Ovary (tissue), 9 donors: ENCODE data around the gene JARID2. TPM values are rescaled to one million over a fixed set of nuclear protein-coding genes. Genes with fewer than 3 reads are reported as not detected.

ENCODE experiments used
- DNase-seq, 5 donors: peaks; one replicate each; pipeline ENCODE4 v3.0.0-alpha.2; 2019 to 2020
- H3K27ac ChIP-seq, 2 donors: fragments of 200-600 bp; one replicate each; pipeline versions ENCODE4 v1.5.1 to v1.8.0; 2019 to 2022
- H3K27me3 ChIP-seq: fragments of 200-600 bp; one replicate; pipeline ENCODE4 v1.8.0; 2022
- H3K36me3 ChIP-seq: fragments of 200-600 bp; sonication (generic); one replicate; pipeline ENCODE4 v1.5.1; 2019
- H3K4me1 ChIP-seq: one replicate; pipeline ENCODE4 v1.8.1; 2013; ENCODE audit warnings: mild to moderate bottlenecking, moderate library complexity; ENCODE audit not compliant: insufficient read depth
- H3K4me3 ChIP-seq: fragments of 200-600 bp; sonication (generic); one replicate; pipeline ENCODE4 v1.5.1; 2017
- H3K9me3 ChIP-seq, 2 donors: fragments of 200-600 bp in 1 of 2; sonication (generic) in 1 of 2; one replicate each; pipeline versions ENCODE4 v1.5.1 to v1.8.1; 2013 to 2019; ENCODE audit warnings: mild to moderate bottlenecking in 1 of 2, moderate library complexity in 1 of 2
- EP300 ChIP-seq: sonication (generic); formaldehyde crosslinking; IDR thresholded peaks from one replicate; pipeline ENCODE4 v1.6.1; 2017; ENCODE audit warnings: antibody characterized with exemption
- POLR2A ChIP-seq: fragments of 450-650 bp; IDR thresholded peaks from one replicate; pipeline ENCODE4 v1.6.1; 2017; ENCODE audit warnings: antibody characterized with exemption, mild to moderate bottlenecking, moderate library complexity
- WGBS, 3 donors: extraction: QIAGEN DNeasy Blood & Tissue Kit in 1 of 3; methylation state at CpG; one replicate each; pipeline versions ENCODE4 v1.1.5 to v1.1.7; 2013 to 2017; 5-methylcytosine and 5-hydroxymethylcytosine counted together
- intact Hi-C, 4 donors: fragments of 100-400 bp; cut with DNase I; formaldehyde crosslinking; loops; one replicate each; pipeline versions ENCODE4 v1.11.0 to v1.15.1; 2022 to 2023
- polyA plus RNA-seq, 2 donors: library from polyadenylated mRNA; stranded (reverse); fragments of 200-250 nt in 1 of 2; fragments of 350-450 nt in 1 of 2; fragmentation: Illumina TruSeq in 1 of 2; extraction: RNeasy Lipid Tissue Mini Kit (QIAGEN cat#74804) in 1 of 2; gene quantifications; one replicate each; pipeline ENCODE4 v1.2.3, GENCODE V29; 2013 to 2014
- total RNA-seq, 7 donors: library from RNA; depleted of rRNA in 2 of 7; stranded (reverse); fragments of >200 nt in 2 of 7; fragmentation: NEBNext Ultra II Directional in 3 of 7; extraction: Animal tissue kit (Norgen Biotek cat#: 25700) in 3 of 7; gene quantifications; one replicate each; pipeline versions ENCODE4 v1.1.0 to v1.2.4, GENCODE V29; 2016 to 2023
- TF ChIP-seq, protein P1 (sequence below), 3 donors: fragments of 450-650 bp in 2 of 3; fragments of 200-600 bp in 1 of 3; IDR thresholded peaks; one replicate each; pipeline versions ENCODE4 v1.5.1 to v1.8.0; 2016 to 2022; ENCODE audit warnings: antibody characterized with exemption in 3 of 3, mild to moderate bottlenecking in 1 of 3
- donor health status: DM: no; HTN: no; CAD: no; lungs with moderate emphysema.
- donor health status: DM: no; HTN: no; CAD: no.
- donor health status: Bipolar disorder and iron deficiency.
- donor health status: DM: yes; HTN: yes; CAD: no.
- donor health status: DM: no; HTN: no; CAD: no.
- donor health status: DM: yes; HTN: yes; CAD: no.

The JARID2 gene
- total and polyA plus RNA-seq, 9 donors = 4.5 to 17.4 (median 8.7) TPM

DNA sequence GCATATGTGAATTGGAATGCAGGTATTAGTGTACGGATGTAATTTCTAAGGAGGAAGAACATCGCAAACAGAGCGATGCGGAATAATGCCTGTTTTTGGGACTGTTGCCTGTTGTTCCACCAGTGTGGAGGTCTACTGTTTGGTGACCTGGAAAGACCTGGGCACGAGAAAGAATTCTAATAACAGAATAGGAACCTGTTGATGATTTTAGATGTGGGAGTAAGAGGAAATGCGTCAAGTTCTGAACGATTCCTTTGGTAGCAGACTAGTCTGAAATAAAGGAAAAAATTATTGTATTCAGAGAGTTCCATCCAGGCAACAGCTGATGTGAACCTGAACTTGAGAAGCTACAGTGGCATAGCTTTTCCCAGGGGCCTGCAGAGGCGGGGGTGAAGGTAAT is 224.9 kb downstream of the JARID2 start:
- no peak for DNase-seq
- intact Hi-C loops = no loop called here
- no peak overlapping the region for H3K4me3 ChIP-seq
- TF ChIP-seq POLR2A = no peak
- TF ChIP-seq, protein P1, sequence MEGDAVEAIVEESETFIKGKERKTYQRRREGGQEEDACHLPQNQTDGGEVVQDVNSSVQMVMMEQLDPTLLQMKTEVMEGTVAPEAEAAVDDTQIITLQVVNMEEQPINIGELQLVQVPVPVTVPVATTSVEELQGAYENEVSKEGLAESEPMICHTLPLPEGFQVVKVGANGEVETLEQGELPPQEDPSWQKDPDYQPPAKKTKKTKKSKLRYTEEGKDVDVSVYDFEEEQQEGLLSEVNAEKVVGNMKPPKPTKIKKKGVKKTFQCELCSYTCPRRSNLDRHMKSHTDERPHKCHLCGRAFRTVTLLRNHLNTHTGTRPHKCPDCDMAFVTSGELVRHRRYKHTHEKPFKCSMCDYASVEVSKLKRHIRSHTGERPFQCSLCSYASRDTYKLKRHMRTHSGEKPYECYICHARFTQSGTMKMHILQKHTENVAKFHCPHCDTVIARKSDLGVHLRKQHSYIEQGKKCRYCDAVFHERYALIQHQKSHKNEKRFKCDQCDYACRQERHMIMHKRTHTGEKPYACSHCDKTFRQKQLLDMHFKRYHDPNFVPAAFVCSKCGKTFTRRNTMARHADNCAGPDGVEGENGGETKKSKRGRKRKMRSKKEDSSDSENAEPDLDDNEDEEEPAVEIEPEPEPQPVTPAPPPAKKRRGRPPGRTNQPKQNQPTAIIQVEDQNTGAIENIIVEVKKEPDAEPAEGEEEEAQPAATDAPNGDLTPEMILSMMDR (IDR thresholded peaks at IDR 0.05) = no peak
- no peak for TF ChIP-seq EP300
- H3K27ac ChIP-seq = no peak overlapping the region
- WGBS, 3 donors = 83 to 86% (median 85%) methylated on average over 8 of the region's 8 CpGs
- peaks cover 1% of the 10 kb centered on the region for H3K4me1 ChIP-seq
- H3K27me3 ChIP-seq = no peaks in the 10 kb centered on the region
- H3K36me3 ChIP-seq = no peaks in the 10 kb centered on the region
- H3K9me3 ChIP-seq = no peaks in the 10 kb centered on the region

DNA sequence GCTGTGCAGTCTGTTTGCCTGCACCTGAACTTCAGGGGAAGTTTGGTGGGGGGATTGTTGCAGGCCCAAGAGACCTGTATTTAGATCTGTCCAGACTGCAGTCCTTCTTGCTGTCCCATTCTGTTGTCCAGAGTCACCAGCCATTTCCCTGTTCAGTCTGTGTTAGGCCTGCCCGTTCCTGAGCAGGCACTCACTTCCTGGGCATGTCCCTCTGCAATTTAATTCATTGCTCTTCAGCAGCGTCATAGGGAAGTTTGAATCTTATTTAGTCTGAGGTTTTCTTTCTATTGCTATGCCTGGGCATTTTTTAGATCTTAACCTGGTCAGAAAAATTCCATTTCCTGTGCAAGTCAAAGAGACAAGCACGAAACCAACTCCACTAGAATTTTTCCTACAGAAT is 226.8 kb downstream of the JARID2 start:
- H3K4me1 ChIP-seq = peaks cover 9% of the 10 kb centered on the region
- H3K36me3 ChIP-seq = no peaks in the 10 kb centered on the region
- H3K4me3 ChIP-seq = no peak overlapping the region
- intact Hi-C loops = no loop called here
- no peaks in the 10 kb centered on the region for H3K27me3 ChIP-seq
- H3K9me3 ChIP-seq = no peaks in the 10 kb centered on the region
- DNase-seq = no peak
- H3K27ac ChIP-seq = no peak overlapping the region
- 68 to 90% (median 80%) methylated on average over 3 of the region's 3 CpGs for WGBS, 3 donors
- TF ChIP-seq POLR2A = no peak
- no peak for TF ChIP-seq EP300
- TF ChIP-seq, protein P1 (IDR thresholded peaks at IDR 0.05) = no peak

DNA sequence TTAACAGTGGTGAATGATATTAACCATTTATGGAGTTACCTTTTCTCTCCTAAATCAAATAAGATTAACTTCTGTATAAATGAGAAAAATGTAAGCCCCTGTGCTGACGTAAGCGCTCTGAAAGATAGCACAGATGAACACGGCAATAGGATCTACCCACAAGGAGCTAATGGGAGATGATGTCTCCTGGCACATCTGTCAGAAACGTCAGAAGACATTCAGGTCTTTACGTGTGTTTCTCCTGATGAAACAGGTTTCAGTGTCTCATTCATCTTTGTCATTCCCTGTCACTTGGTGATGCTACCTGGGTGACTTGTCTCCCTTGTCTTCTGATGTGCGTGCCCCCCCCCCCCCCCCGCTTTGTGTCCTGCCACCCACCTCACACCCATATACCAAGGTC is 227.3 kb downstream of the JARID2 start:
- WGBS, 3 donors = 67 to 77% (median 76%) methylated on average over 7 of the region's 7 CpGs
- DNase-seq = no peak
- Histone ChIP-seq H3K36me3 (no peaks in the 10 kb centered on the region), H3K9me3 (no peaks in the 10 kb centered on the region), H3K4me3 (no peak overlapping the region), H3K27me3 (no peaks in the 10 kb centered on the region), H3K4me1 (peaks cover 9% of the 10 kb centered on the region), H3K27ac (no peak overlapping the region)
- intact Hi-C loops = no loop called here
- TF ChIP-seq EP300 (no peak), POLR2A (no peak)
- TF ChIP-seq, protein P1 (IDR thresholded peaks at IDR 0.05) = no peak

DNA sequence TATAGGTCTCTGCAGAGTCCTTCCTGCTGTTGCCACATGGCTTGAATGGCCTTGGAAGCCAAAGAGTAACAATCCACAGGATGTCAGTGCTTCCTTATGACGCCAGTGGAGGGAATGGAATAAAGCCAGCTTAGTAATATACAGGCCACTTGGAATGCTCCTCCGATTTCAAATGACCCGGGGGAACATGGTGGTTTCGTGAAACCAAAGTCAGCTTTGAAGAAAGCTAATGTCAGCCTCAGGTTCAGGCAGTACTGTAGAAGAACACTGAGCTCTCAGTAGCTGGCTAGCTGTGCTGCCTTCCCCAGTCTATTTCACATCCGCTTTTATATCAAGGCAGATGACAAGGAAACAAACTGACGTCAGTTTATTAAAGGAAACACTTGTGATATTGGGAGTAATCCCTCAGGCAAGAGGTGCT is 227.9 kb downstream of the JARID2 start:
- Histone ChIP-seq H3K27me3 (no peaks in the 10 kb centered on the region), H3K27ac (no peak overlapping the region), H3K36me3 (no peaks in the 10 kb centered on the region), H3K9me3 (no peaks in the 10 kb centered on the region), H3K4me3 (no peak overlapping the region), H3K4me1 (peaks cover 9% of the 10 kb centered on the region)
- intact Hi-C loops = no loop called here
- 50 to 58% (median 53%) methylated on average over 6 of the region's 6 CpGs for WGBS, 3 donors
- TF ChIP-seq EP300 (no peak), POLR2A (no peak)
- TF ChIP-seq, protein P1 (IDR thresholded peaks at IDR 0.05) = no peak
- no peak for DNase-seq

DNA sequence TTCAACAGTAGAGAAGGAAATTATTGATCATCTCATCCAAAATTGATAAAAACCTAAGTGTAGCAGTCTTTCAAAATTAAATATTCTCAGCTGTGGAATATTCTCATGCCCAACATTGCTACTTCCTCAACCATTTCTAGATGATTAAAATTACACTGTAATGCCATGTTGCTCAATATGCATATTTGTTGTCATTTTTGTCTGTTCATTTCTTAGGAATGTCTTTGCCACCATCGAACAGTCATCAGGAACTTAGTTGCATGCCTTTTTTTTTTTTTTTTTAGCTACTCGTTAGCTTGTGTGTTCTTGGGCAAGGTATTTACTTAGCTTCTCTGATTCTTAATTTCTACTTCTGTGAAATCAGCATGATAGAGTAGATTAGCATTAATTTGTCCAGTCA is 228.3 kb downstream of the JARID2 start:
- H3K9me3 ChIP-seq = no peaks in the 10 kb centered on the region
- TF ChIP-seq POLR2A = no peak
- no peak for TF ChIP-seq EP300
- TF ChIP-seq, protein P1 (IDR thresholded peaks at IDR 0.05) = no peak
- H3K36me3 ChIP-seq = no peaks in the 10 kb centered on the region
- DNase-seq = no peak
- peaks cover 9% of the 10 kb centered on the region for H3K4me1 ChIP-seq
- H3K27ac ChIP-seq = no peak overlapping the region
- H3K27me3 ChIP-seq = no peaks in the 10 kb centered on the region
- H3K4me3 ChIP-seq = no peak overlapping the region
- intact Hi-C loops = no loop called here
- 71 to 93% (median 77%) methylated on average over 2 of the region's 2 CpGs for WGBS, 3 donors
